HG02852 (cell line): ENCODE results near the gene MAN2B2.
"Not testable (repeated sequence)": the region's sequence is repeated elsewhere in the genome, so short reads cannot be mapped to it uniquely, and the experiment has no call there.

Experiments
- ATAC-seq: cut with Tn5 transposase; IDR thresholded peaks from one replicate; pipeline ENCODE4 v1.9.1; 2021; ENCODE audit warnings: mild to moderate bottlenecking, moderate library complexity; ENCODE audit not compliant: unreplicated experiment

The MAN2B2 gene

DNA sequence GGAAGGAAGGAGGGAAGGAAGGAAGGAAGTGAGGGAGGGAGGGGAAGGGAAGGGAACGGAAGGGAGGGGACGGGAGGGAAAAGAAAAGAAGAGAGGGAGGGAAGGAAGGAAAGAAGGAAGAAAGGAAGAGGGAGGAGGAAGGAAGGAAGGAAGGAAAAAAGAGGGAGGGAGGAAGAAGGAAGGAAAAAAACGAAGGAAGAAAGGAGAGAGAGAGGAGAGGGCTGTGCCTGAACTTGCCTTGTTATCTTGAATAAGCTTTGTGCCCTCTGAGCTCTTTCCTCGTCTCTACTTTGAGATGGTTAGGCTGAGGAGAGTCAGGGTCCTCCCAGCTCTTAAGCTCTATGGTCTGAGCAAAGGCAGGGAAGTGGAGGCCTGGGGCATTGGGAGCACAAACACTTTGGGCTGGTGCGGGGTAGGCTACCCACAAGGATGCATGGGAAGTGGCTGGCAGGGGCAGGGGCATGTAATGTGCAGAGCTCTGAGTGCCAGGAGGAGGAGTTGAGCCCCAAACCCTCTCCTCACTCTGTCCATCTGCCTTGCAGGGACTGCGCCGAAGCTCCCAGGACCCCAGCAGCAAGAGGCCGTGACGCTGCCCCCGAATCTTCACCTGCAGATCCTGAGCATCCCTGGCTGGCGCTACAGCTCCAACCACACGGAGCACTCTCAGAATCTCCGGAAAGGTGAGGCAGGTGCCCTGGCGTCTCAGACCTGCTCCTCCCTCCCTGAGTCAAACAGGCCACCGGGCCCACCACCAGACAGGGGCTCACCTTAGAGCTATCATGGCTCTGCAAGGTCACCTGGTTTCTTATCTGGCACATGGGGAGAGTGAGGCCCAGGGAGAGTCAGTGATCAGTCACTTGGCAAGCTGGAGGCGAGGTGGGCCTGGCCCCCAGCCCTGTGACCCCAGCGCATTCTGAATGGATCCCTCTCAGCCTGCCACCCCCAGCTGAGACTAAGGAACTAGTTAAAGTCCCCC is 39.0 kb downstream of the MAN2B2 start:
- no peak for ATAC-seq

DNA sequence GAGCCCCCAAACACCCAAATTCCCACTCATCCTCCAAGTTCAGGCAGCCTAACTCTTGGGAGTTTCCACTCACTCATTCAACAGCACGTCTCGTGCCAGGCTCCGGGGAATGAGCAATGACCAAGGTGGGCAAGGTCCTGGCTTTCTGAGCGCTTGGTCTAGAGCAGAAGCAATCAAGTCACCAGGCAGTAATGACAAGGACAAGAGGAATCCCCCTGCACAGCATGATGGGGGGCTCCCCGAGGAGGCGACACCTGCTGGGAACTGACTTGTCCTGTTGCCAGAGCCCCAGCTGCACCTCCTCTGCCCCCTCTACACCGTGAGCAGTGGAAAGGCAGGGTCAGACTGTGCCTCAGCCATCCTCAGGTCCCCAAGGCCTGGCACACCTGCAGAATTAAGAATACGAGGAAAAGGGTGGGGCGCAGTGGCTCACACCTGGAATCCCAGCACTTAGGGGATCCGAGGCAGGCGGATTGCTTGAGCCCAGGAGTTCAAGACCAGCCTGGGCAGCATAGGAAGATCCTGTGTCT is 39.8 kb downstream of the MAN2B2 start:
- ATAC-seq = no peak

DNA sequence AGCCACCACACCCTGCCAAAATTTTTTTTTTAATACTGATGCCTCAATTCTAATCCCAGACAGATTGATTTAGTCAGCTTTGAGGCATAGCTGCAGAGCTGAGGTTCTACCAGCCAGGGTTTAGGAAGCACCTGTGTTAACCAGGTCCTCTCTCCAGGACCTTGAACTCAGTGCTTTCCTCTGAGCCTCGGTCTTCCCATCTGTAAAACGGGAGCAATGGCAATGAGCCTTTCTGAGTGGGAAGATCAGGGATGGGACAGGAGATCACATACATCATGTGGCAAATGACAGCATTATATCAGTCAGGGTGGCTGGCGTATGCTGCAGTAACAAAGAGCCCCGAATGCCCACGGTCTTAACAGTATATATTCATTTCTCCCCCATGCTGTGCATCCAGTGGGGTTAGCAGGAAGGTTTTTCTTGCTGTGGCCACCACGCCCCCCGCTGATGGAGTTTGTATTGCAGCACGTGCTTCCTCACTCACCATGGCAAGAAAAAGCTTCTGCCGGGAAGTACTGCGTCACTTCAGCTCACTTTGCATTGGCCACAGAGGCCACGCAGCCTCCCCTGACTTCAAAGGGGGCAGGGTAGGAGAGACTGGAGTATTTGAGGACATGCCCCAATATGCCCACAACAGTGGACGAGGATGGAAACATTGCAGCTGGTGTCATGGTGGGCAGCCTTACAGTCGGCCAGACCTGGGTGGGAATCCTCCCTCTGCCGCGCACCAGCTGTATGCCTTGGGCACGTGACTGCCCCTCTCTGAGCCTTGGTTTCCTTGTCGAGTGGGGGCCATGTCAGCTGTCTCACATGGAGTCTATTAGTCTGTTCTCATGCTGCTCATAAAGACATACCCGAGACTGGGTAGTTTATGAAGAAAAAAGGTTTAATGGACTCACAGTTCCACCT is 41.4 kb downstream of the MAN2B2 start:
- no peak for ATAC-seq

DNA sequence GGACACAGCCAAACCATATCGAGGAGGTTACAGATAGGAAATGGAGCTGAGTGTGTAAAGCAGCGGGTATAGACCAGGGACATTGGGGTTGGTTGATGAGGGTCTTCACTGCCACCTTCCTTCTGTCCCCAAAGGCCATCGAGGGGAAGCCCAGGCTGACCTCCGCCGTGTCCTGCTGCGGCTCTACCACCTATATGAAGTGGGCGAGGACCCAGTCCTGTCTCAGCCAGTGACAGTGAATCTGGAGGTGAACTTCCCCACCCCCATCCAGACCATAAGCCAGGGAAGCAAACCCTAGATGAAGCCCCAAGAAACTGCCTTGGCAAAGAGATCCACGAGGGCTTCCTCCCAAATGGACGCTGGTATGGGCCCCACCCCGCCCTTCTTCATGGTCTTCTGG is 42.3 kb downstream of the MAN2B2 start:
- no peak for ATAC-seq

DNA sequence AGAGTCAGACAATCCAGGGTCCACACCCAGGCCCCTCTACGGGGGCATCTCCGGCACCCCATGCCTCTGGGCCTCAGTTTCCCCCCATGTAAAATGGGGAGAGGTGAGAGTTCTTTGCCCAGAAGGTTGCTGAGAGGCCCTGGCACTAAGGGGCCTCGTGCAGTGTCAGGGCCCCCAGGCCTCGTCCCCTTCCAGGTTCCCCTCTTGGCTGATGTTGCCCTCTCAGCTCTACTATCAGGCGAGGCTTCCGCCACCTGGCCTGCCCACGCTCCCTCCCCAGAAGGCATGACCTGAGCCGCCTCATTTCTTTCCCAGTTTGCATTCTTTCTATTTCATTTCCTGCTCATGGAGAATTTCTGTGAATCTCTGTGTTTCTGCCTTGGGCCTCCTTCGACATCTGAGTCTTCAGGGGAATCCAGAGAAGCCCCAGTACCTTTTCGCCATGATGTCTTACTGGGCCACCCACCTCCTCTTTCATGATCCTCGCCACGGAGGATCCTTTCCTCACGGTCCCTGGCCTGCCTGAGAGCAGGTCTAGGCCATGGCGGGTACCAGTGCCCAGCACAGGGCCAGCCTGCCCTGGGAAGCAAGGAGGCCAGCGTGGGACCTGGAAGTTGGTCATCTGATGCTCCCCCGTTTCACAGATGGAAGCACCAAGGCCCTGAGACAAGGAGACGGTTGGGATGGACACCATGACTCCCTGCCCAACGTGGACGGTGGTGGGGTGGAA is 43.6 kb downstream of the MAN2B2 start:
- no peak for ATAC-seq

DNA sequence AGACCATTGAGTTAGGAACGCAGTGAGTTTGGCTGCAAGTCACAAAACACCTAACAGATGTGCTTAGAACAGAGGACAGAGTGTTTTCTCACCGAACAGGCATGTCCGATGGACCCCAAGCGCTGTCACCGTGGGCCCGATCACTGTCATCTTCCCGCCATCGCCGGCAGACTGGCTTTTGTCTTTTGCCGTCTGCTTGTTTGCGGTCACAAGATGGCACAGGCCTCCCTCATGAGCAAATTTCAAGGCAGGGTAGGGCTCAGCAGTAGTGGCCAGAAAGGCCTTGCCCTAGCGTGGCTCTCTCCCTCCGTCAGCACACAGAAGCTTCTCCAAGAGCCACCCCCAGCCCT is 44.1 kb downstream of the MAN2B2 start:
- ATAC-seq = no peak

DNA sequence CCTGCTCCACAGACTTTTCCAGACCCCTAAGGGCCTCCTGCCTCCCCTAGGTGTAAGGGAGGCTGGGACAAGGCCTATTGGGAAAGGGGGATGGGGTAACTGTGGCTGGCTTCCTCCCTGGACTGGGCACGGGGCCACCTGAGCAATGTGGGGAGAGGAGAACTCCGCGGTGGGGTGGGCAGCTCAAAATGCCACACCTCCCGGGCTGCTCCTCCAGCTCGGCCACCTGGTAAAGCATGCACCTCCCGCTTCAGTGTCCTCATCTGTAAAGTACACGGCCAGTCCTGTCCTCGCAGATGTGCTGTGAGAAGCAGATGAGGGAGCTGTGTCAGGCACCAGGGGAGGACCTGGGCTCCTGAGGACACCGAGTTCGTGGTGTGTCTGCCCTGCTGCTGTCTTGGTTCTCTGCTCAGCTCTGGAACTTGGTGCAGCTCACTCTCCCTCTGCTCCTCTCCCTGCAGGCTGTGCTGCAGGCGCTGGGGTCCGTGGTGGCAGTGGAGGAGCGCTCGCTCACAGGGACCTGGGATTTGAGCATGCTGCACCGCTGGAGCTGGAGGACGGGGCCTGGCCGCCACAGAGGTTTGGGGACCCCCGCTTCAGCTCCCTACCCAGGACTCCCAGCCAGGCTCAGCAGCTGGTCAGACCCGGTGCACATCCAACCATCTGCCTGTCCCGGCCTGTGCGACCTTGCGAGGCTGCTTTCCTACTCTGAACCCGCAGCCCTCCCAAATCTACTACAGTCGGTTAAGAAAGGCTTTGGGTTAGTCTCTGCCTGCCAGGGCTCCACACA is 44.7 kb downstream of the MAN2B2 start:
- ATAC-seq = no peak

DNA sequence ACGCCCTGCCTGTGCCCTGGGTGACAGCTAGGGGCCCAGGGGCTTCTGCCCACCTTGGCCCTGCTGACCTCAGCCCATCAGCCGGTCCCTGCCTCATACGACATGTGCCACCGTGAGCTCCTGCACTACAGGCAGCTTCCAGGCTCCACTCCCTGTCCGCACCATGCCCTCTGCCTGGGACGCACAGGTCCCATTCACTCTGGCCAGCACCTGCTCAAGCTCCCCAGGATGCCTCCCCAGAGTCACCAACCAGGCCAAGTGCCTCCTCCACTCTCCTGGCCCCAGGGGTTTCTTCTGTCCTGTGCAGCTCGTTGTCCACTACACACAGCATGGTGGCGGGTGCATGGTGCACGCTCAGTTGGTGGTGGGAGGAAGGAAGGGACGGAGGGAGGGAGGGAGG is 45.3 kb downstream of the MAN2B2 start:
- ATAC-seq = no peak

DNA sequence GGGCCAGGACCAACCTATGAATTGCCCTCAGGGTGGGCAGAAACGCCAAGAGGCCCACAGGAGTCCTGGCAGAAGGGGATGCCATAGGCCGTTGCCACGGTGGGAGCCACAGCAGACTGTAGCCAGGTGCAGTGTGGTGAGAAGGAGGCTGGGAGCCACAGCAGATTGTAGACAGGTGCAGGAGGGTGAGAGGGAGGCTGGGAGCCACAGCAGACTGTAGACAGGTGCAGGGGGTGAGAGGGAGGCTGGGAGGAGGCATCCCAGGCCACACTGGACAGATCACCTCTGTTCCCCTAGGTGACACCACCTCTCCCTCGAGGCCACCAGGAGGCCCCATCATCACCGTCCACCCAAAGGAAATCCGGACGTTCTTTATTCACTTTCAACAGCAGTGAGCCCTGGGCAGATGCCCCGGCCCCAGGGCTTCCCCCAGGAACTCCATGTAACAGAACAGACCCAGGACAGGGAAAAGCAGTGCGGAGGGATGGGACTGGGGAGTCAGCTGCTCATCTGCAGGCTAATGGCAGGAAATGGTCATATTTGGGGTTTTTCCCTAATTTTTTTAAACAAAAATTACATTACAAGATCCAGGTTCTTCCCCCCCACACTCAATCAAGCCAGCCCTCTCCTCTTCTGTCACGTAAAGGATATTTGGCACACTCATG is 46.0 kb downstream of the MAN2B2 start:
- no peak for ATAC-seq

DNA sequence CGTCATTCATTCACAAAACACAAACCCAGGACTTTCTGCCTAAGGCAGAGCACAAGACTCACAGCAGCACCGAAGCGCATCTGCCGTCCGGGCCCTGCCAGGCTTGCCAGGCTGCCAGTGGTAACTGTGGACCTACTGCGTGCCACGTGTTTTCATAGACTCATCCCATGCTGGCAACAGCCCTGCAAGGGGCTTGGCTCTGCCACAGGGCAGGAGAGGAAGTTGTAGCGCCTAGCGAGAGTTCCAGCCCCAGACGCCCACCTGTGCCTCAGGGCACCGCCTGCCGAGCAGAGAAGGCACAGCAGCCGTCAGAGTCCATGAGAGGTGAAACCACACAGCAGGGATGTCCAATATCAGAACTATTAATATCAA is 46.6 kb downstream of the MAN2B2 start:
- ATAC-seq = no peak

DNA sequence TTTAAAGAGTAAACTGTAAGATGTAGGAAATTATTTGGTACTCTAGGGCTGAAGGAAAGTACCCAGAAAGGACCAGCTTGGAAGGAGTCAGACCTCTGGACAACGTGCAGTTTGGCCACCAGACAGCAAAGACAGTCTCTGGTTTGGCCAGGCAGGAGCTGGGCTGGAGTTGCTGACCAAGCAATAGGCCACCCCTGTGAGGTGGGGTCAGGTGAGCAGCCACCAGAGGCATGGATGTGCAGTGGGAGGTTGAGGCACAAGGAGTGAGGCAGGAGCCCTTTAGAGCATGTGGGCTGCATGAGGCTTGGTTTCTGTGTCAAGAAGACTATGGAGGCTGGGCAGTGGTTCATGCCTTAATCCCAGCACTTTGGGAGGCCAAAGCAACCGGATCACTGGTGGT is 47.8 kb downstream of the MAN2B2 start:
- ATAC-seq = no peak

DNA sequence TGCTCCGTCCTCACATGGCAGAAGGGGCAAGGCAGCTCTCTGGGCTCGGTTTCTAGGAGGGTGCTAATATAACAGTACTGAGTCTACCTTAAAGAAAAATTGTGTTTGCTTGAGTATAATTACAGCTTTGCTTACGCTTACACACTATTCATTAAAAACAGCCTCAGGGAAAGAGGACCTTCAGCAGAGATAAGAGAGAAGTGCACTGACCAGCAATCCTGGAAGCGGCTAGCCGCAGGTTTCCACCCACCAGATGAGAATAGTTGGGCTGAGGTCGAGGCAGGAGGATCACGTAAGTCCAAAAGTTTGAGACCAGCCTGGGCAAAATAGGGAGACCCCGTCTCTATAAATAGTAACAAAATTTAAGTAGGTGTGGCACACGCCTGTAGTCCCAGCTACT is 50.3 kb downstream of the MAN2B2 start:
- no peak for ATAC-seq

DNA sequence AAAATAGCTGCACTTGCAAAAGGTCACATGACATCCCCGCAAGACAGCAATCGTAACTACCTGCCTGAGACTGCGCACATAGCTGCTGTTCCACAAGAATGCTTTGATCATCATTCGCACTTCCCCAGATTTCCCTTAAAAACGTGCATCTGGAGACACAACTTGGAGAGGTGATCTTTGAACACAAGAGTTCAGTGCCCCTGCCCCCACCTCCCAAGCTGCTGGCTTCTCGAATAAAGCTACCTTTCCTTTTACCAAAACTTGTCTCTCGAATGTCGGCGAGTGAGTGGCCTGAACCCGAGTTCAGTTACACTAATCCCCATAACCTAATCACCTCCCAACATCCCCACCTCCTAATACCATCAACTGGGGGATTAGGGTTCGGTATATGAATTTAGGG is 51.1 kb downstream of the MAN2B2 start:
- no peak for ATAC-seq

DNA sequence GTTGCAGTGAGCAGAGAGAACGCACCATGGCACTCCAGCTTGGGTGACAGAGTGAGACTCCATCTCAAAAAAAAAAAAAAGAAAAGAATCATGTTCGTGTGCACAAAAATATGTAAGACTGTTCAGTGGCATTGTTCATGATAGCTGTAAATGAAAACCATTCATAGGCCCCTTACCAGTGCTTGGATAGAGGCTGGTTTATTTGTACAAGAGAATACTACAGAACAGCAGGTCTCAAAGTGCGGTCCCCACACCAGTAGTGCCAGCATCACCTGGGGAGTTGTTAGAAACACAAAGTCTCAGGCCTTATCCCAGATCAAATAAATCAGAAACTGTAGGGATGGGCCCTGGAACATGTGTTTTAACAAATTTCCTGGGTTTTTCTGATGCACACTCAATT is 52.8 kb downstream of the MAN2B2 start:
- ATAC-seq = no peak

DNA sequence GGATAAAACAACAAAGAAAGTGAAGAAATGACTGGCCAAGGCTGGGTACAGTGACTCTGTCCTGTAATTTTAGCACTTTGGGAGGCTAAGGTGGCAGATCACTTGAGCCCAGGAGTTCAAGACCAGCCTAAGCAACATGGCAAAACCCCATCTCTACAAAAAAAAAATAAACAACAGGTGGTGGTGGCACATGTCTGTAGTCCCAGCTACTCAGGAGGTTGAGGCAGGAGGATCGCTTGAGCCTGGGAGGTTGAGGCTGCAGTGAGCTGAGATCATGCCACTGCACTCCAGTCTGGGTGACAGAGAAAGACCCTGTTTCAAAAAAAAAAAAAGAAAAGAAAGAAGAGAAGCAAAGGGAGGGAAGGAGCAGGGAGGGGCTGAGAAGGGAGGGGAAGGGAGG is 53.5 kb downstream of the MAN2B2 start:
- not testable (repeated sequence) for ATAC-seq

DNA sequence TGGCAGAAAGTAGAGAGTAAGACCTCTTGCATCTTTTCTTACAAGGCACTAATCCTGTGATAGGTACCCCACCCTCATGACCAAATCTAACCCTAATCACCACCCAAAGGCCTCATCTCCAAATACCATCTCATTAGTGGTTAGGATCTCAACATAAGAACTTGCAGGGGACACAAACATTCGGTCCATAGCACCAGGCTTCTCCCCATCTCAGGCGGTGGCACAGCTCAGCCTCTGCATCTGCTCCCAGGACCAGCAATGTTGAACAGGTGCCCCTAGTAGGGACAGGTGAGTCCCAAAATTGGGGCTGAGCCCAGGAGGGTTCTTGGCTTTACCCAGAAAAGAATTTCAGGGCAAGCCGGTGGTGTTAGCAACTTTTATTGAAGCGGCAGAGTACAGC is 57.1 kb downstream of the MAN2B2 start:
- ATAC-seq = no peak

DNA sequence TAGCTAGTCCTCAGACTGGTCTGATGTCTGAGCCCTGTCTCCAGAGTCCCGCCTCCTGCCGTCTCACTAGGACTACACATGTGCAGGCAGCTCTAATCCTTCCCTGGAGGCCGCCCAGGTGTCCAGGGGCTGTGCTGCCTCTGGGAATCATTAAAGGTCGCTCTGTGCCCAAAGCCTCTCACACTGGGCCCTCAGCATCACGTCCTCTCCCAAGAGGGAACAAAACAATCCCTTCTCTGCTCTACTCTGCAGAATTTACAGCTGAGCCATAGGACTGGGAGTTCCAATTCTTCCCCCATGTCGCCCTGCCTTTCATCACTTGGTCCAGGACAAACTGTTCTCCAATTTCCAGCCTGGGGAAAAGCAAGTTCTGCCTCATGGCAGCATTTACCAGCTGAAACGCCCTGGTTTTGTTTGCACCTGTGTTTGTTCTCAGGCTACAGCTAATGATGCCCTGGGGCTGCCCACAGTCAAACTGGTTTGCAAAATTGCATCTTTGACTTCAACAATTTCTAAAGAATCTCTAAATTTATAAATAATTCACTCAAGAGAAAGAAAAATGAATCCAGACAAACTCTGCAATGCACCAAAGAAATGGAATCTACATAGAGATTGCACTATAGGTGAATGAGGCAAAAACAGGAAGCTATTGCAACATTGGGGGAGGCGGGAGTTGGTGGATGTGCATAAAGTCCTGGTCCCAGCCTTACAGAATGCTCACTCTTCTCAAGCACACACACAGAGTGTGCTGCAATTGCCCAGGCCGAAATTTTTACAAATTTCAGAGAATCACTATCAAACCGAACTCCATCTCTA is 58.3 kb downstream of the MAN2B2 start:
- no peak for ATAC-seq

DNA sequence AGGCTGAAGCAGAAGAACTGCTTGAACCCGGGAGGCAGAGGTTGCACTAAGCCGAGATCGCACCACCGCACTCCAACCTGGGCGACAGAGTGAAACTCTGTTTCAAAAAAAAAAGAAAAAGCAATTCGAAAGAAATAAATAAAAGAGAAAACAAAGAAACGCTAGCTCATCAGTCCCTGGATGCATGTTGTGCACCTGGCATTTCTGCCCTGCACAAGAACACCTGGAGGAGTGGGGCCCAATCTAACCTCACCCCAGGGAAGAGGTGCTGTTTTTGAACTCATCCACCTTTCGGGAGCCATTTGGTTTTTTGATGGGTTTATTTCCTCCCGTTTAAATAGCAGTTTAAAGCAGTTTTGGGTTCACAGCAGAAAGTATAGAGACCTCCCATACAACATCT is 59.8 kb downstream of the MAN2B2 start:
- ATAC-seq = no peak

DNA sequence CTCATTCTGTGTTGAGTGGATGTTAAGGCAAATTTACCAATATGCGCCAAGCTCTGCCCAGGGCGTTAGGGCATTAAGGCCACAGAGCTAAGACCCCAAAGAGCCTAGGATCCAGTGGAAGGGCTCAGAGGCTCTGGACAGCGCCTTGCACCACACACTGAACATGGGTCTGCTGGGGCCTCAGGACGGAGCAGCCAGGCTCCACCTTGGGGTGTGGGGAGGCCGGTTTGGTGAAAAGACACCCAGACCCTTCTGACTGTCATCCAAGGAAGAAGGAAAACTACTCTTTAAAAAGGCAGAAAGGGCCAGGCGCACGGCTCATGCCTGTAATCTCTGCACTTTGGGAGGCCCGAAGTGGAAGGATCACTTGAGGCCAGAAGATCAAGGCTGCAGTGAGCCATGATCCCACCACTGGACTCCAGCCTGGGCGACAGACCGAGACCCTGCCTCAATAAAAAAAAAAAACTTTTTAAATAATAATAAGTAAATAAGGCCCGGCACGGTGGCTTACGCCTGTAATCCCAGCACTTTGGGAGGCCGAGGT is 64.2 kb downstream of the MAN2B2 start:
- ATAC-seq = no peak
